GM12875 (cell line): ENCODE measurements around the gene ELAVL4.

Source experiments
- H3K4me3 ChIP-seq: one replicate; pipeline ENCODE4 v1.5.1; 2011; ENCODE audit warnings: low read depth, low read length, control low read depth
- CTCF ChIP-seq: IDR thresholded peaks from 2 replicates; pipeline ENCODE4 v1.5.1; 2011; ENCODE audit warnings: low read depth, mild to moderate bottlenecking, control low read depth, inconsistent platforms, low read length, moderate library complexity, borderline replicate concordance; ENCODE audit not compliant: insufficient read depth

The ELAVL4 gene

GRCh38 chr1:50108497-50109059 is at the start of gene ELAVL4:
TSS of gene ELAVL4 (plus strand) at chr1:50108920. CDS start at chr1:50109190, 270 bp downstream.
- no peak for TF ChIP-seq CTCF
- H3K4me3 ChIP-seq = no peak within 1 kb of the TSS

- no peak overlapping the region for H3K4me3 ChIP-seq
- no peak for TF ChIP-seq CTCF
These were observed 48.4 kb upstream of the ELAVL4 start for GRCh38 chr1:50060279-50060678.

GRCh38 chr1:50066806-50067205 is 41.9 kb upstream of the ELAVL4 start:
- TF ChIP-seq CTCF = no peak
- H3K4me3 ChIP-seq = no peak overlapping the region

GRCh38 chr1:50074931-50075330 is 33.8 kb upstream of the ELAVL4 start:
- no peak for TF ChIP-seq CTCF
- H3K4me3 ChIP-seq = no peak overlapping the region

- no peak for TF ChIP-seq CTCF
- no peak overlapping the region for H3K4me3 ChIP-seq
These were observed 31.4 kb upstream of the ELAVL4 start for GRCh38 chr1:50077273-50077672.

- 0 out of 2 replicates have a peak, but pooled peaks have one; percentile 12 for TF ChIP-seq CTCF
- H3K4me3 ChIP-seq = no peak overlapping the region
These were observed 27.7 kb upstream of the ELAVL4 start for GRCh38 chr1:50080904-50081586.

GRCh38 chr1:50084389-50084788 is 24.3 kb upstream of the ELAVL4 start:
- no peak overlapping the region for H3K4me3 ChIP-seq
- TF ChIP-seq CTCF = no peak
